Measurements from ENCODE around the gene GJA5.

The GJA5 gene

DNA sequence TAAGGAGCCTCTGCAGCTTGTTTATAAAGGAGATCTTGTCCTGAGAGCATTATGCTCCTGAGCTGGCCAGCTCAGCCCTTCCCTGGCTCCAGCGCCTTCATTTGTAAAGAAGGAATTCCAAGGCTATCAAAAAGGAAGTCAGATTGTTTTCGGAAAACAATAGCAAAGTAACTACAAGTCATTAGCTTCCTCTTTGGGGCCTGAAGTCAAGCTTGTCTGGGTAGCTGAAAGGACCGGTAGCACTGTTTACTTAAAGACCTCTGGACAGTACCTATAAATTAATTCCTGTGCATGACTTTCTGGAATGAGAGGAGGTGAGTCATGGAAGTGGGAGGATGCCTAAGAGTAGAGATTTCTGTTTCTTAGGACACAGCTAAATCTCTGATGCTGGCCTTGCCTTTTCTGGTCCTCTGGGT is 20.7 kb upstream of the GJA5 start:
- no peak for TF ChIP-seq CTCF (conservative IDR thresholded peaks at IDR 0.05; ENCODE audit: low read depth, low read length)
- H3K4me3 ChIP-seq (ENCODE audit: low read length): no peak overlapping the region
- DNase-seq (ENCODE audit: low read depth): peak; percentile 16

DNA sequence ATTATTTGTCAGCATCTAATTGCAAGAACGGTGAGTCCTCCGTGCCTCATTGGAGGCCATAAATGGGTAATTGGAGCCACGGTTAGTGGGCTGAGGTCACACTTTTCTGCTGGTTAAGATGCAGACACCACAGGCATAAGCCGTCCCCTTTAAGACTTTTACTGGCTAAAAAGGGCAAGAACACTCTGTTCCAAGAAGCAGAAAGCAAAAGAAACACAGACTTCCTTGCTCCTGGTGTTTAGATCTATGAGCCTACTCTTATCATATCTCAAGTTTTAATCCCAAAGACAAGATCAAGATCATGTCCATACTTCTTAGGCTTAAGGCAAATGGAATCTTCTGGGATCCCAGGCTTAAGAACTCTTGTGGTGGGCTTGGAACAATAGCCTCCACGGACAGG is 17.3 kb upstream of the GJA5 start:
- DNase-seq (ENCODE audit: low read depth): no peak
- no peak for TF ChIP-seq CTCF (conservative IDR thresholded peaks at IDR 0.05; ENCODE audit: low read depth, low read length)

DNA sequence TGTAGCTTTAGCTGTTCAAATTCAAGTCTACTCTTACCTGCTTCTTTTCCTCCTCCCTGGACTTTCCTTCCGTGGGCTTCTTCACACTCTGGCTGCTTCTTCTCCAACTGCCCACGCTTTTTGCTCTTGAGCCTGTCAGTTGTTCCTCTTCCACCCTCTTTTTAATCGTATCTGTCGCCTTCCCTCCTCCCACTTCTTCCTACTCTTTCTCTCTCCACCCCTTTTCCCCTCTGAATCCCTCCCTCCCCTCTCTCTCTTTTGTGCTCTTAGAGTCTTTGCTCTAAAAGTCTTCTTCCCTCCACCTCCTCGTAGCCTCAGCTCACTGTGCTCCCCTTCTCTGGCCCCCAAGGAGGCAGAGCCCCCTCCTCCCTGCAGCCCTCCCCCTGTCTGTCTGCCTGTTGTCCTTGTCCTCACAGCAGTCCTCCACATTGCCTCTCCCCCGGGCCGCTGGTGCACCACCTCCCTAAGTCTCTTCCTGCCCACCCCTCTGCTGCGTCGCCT is 12.9 kb upstream of the GJA5 start:
- H3K4me3 ChIP-seq (ENCODE audit: low read length): no peak overlapping the region
- DNase-seq (ENCODE audit: low read depth): no peak
- TF ChIP-seq CTCF (conservative IDR thresholded peaks at IDR 0.05; ENCODE audit: low read depth, low read length): no peak

More for the DNA sequence above, 17.3 kb upstream of the GJA5 start:
- H3K4me3 ChIP-seq (ENCODE audit: low read length): no peak overlapping the region

- no peak overlapping the region for H3K4me3 ChIP-seq (ENCODE audit: low read length)
- no peak for DNase-seq (ENCODE audit: low read depth)
- no peak for TF ChIP-seq CTCF (conservative IDR thresholded peaks at IDR 0.05; ENCODE audit: low read depth, low read length)
Observed at GRCh38 chr1:147772570-147772969, 12.2 kb upstream of the GJA5 start.

DNA sequence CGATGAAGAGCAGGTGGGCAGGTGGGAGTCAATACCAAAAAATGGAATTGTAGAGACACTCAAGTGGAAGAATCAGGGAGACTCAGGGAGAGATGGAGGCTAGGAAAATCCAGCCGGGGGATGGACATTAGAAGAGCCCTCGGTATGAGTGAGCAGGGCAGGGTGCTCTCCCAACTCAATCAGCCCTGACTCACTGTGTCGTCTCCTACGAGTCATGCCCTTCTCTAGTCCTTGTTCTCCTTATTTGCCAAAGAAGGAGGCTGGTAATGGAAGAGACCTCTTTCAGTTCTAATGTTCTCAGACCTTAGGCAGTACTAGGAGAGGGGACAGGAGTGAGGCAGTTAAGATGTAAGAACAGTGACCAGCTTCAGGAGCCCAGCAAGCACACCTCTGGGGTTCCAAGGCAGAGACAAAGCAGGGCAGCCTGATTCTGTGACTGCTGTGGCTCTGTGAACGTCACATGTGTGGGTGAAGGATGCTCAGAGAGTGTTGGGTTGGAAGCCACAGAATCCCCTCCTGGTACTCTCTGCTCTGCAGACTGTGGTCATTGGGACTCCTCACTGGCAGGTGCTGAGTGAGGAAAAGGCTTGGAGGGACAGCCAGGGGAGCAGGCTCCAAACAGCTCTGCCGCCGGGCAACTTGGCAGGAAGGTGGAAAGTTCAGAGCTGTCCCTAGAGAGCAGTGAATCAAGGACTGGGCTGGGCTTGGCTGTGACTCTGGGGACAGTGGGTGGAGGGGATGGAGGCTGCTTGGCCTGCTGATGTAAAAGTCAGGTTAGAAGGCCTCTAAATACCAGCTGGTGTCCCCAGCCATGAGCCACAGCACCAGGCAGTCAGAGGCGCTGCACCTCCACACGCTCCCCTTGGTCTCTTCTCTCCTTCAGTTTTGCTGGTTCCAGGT is 11.1 kb upstream of the GJA5 start:
- DNase-seq (ENCODE audit: low read depth): no peak
- no peak for TF ChIP-seq CTCF (conservative IDR thresholded peaks at IDR 0.05; ENCODE audit: low read depth, low read length)
- no peak overlapping the region for H3K4me3 ChIP-seq (ENCODE audit: low read length)

DNA sequence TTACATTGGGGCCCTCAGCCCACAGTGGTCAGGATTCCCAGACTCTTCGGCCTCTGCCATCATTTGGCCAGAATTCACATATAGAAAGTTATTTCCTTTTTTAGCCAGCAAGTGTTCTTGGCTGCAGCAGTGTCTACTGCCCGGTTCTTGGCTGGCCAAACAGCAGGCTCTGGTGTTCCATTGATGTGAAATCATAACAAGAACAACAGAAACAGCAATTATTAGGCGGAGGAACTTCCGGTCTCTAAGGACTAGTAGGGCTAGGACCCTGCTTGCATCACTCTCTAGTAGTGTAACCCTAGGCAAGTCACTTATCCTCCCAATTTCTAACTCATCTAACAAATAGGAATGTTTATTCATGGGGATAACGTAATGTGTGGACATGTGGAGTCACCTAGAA is 8.7 kb upstream of the GJA5 start:
- no peak for DNase-seq (ENCODE audit: low read depth)
- H3K4me3 ChIP-seq (ENCODE audit: low read length): no peak overlapping the region
- TF ChIP-seq CTCF (conservative IDR thresholded peaks at IDR 0.05; ENCODE audit: low read depth, low read length): no peak

DNA sequence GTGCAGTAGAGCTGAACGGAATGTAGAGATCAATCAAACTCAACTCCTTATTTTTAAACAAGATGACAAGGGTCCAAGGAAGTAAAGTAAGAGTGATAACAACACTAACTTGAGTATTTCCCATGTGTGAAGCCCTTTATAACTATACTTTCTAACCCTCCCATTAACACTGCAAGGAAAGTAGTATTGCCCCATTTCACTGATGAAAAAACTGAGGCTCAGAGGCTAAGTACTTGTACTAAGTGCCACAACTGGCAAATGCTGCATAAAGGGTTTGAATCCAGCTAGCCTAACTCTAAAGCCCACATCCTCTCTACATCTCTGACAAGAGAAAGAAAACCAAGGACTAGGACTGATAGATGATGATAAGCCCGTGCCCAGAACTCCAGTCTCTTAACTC is 8.2 kb upstream of the GJA5 start:
- TF ChIP-seq CTCF (conservative IDR thresholded peaks at IDR 0.05; ENCODE audit: low read depth, low read length): no peak
- DNase-seq (ENCODE audit: low read depth): no peak
- no peak overlapping the region for H3K4me3 ChIP-seq (ENCODE audit: low read length)
